ENCODE measurements around the gene HSCB.

DNA sequence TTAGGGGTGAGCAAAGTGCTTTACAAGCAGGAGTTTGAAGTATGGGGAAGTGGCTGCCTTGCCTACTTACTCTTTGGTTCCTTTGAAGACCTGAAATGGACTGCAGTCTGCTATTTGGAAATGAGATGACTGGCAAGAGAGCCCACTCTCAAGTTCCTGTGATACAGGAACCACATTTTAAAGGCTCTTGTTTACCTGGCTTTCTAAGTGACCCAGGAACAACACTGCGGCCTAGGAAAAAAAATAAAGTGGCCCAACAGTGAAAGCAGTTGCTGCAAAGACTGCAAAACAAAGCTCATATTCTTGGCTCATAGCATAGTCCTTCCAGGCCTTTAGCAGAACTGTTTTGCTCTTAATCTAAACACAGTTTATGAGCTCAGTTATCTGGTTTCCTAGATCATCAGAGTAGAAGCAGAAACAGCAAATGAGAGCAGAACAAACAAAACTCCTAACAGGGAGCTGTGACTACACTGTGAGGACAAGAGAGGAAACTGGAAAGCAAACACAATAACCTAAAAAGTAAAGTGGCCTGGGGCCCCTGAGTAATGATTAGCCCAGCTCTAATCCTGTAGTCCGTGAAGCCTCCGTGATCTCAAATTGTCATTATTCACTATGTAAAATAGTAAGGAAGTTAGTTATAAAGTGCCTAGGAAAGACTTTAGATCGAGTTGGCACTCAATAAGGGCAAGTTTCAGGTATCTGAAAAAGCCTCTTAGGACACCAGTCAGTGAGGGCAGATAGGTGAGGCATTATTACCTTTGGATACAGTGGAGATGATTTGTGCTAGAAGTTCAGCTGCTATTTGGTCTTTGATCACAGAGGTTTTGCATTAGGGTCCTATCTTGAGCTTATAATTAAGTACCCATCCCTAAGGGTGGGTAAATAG, 42.2 kb downstream of the HSCB start:
- TF ChIP-seq CTCF (optimal IDR thresholded peaks at IDR 0.05 in 1 of 3, IDR thresholded peaks at IDR 0.05 in 1 of 3, conservative IDR thresholded peaks at IDR 0.05 in 1 of 3; ENCODE audit: extremely low read depth in 1 of 3, insufficient read depth in 2 of 3, low read length in 3 of 3) (no peak), EZH2 (IDR thresholded peaks at IDR 0.05; ENCODE audit: low read length) (no peak)
